Fibroblast of lung (primary cell): ENCODE data around the gene UBE2E2. TPM values are rescaled to one million over a fixed set of nuclear protein-coding genes. Genes with fewer than 3 reads are reported as not detected.

Source experiments
- DNase-seq, 2 donors: peaks; one replicate each; pipeline versions ENCODE4 v3.0.0 to v3.0.0-alpha.2; 2010; ENCODE audit warnings: low read depth in 2 of 2
- H2AFZ ChIP-seq: 2 replicates; pipeline ENCODE4 v1.5.1; 2012; ENCODE audit warnings: low read length, control low read depth, inconsistent platforms
- H3K27ac ChIP-seq: 2 replicates; pipeline ENCODE4 v1.5.1; 2011; ENCODE audit warnings: low read length, control low read depth; ENCODE audit not compliant: insufficient read depth
- H3K27me3 ChIP-seq: 2 replicates; pipeline ENCODE4 v1.5.1; 2011; ENCODE audit warnings: mild to moderate bottlenecking, low read length; ENCODE audit not compliant: control insufficient read depth, insufficient read depth
- H3K36me3 ChIP-seq: 2 replicates; pipeline ENCODE4 v1.5.1; 2011; ENCODE audit warnings: low read length; ENCODE audit not compliant: control insufficient read depth, insufficient read depth
- H3K4me1 ChIP-seq: 2 replicates; pipeline ENCODE4 v1.5.1; 2011; ENCODE audit warnings: low read length; ENCODE audit not compliant: control insufficient read depth, insufficient read depth; ENCODE audit errors: extremely low read depth
- H3K4me2 ChIP-seq: 2 replicates; pipeline ENCODE4 v1.5.1; 2011; ENCODE audit warnings: low read length, control low read depth; ENCODE audit not compliant: insufficient read depth; ENCODE audit errors: extremely low read depth
- H3K4me3 ChIP-seq, 4 experiments: fragments of 200-600 bp in 1 of 4; sonication (generic) in 1 of 4; replicated peaks in 1 of 4; 2 replicates each; pipeline ENCODE4 v1.5.1; 2011 to 2016; ENCODE audit warnings: low read length in 4 of 4, low read depth in 3 of 4, mild to moderate bottlenecking in 3 of 4, control low read depth in 2 of 4, inconsistent platforms in 1 of 4, mixed read lengths in 1 of 4; ENCODE audit not compliant: insufficient read depth in 1 of 4; ENCODE audit errors: control extremely low read depth in 1 of 4
- H3K79me2 ChIP-seq: 2 replicates; pipeline ENCODE4 v1.5.1; 2012; ENCODE audit warnings: mild to moderate bottlenecking, low read length, inconsistent platforms; ENCODE audit not compliant: control insufficient read depth, insufficient read depth
- H3K9ac ChIP-seq: 2 replicates; pipeline ENCODE4 v1.5.1; 2011; ENCODE audit warnings: mild to moderate bottlenecking, low read length, control low read depth; ENCODE audit not compliant: insufficient read depth
- H3K9me3 ChIP-seq: 2 replicates; pipeline ENCODE4 v1.5.1; 2012; ENCODE audit warnings: low read depth, low read length; ENCODE audit not compliant: control insufficient read depth, insufficient read depth
- H4K20me1 ChIP-seq: 2 replicates; pipeline ENCODE4 v1.5.1; 2011; ENCODE audit warnings: low read length; ENCODE audit not compliant: control insufficient read depth, insufficient read depth; ENCODE audit errors: extremely low read depth
- CTCF ChIP-seq, 2 donors: IDR thresholded peaks in 1 of 2; conservative IDR thresholded peaks in 1 of 2; 1 replicate in 1 of 2; 2 replicates in 1 of 2; pipeline ENCODE4 v1.5.1; 2011 to 2012; ENCODE audit warnings: low read length in 2 of 2, control low read depth in 1 of 2, inconsistent platforms in 1 of 2, low read depth in 1 of 2, mild to moderate bottlenecking in 1 of 2
- EZH2 ChIP-seq: IDR thresholded peaks from 2 replicates; pipeline ENCODE4 v1.5.1; 2012; ENCODE audit warnings: low read length, control low read depth, mild to moderate bottlenecking; ENCODE audit errors: missing control alignments
- polyA plus RNA-seq, 2 donors: library from polyadenylated mRNA; depleted of rRNA in 1 of 2; stranded (reverse) in 1 of 2; unstranded in 1 of 2; fragments of >200 nt; gene quantifications; 2 replicates each; pipeline ENCODE4 v1.2.1, GENCODE V29; 2011 to 2012; ENCODE audit warnings: missing spikeins in 1 of 2
- total RNA-seq: library from RNA; depleted of rRNA; stranded (reverse); fragments of >200 nt; gene quantifications from 2 replicates; pipeline ENCODE4 v1.2.1, GENCODE V29; 2014

The UBE2E2 gene
- total and polyA plus RNA-seq, 2 donors (not counting 1 experiment from before 2014, with no cell fraction given): 79.8 to 127 TPM

GRCh38 chr3:23440416-23441294 lies 237.5 kb downstream of the UBE2E2 start:
- H3K4me1 ChIP-seq: no peaks in the 10 kb centered on the region
- no peak overlapping the region for H3K9ac ChIP-seq
- H4K20me1 ChIP-seq: peaks cover under 1% of the 10 kb centered on the region
- TF ChIP-seq CTCF (conservative IDR thresholded peaks at IDR 0.05 in 1 of 2, IDR thresholded peaks at IDR 0.05 in 1 of 2; ENCODE audit: low read depth in 1 of 2, low read length in 2 of 2): no peak
- TF ChIP-seq EZH2: no peak
- H3K27ac ChIP-seq: no peak overlapping the region
- no peaks in the 10 kb centered on the region for H3K9me3 ChIP-seq
- no peaks in the 10 kb centered on the region for H3K27me3 ChIP-seq
- no peaks in the 10 kb centered on the region for H3K79me2 ChIP-seq
- DNase-seq: no peak
- H2AFZ ChIP-seq: no peak overlapping the region
- no peak overlapping the region for H3K4me3 ChIP-seq
- no peak overlapping the region for H3K4me2 ChIP-seq
- no peaks in the 10 kb centered on the region for H3K36me3 ChIP-seq

GRCh38 chr3:23442598-23443383 lies 239.7 kb downstream of the UBE2E2 start:
- Histone ChIP-seq H3K79me2 (no peaks in the 10 kb centered on the region), H3K9me3 (no peaks in the 10 kb centered on the region), H2AFZ (no peak overlapping the region), H3K4me2 (no peak overlapping the region), H4K20me1 (no peaks in the 10 kb centered on the region), H3K9ac (no peak overlapping the region), H3K4me3 (no peak overlapping the region), H3K4me1 (no peaks in the 10 kb centered on the region), H3K27me3 (no peaks in the 10 kb centered on the region), H3K27ac (no peak overlapping the region), H3K36me3 (no peaks in the 10 kb centered on the region)
- TF ChIP-seq EZH2 (no peak), CTCF (conservative IDR thresholded peaks at IDR 0.05 in 1 of 2, IDR thresholded peaks at IDR 0.05 in 1 of 2; ENCODE audit: low read depth in 1 of 2, low read length in 2 of 2) (no peak)
- peak; percentile 42 to 46 for DNase-seq

- TF ChIP-seq EZH2: no peak
- no peak for TF ChIP-seq CTCF (conservative IDR thresholded peaks at IDR 0.05 in 1 of 2, IDR thresholded peaks at IDR 0.05 in 1 of 2; ENCODE audit: low read depth in 1 of 2, low read length in 2 of 2)
- Histone ChIP-seq H3K27ac (no peak overlapping the region), H3K79me2 (no peaks in the 10 kb centered on the region), H3K4me2 (no peak overlapping the region), H3K9ac (no peak overlapping the region), H3K4me3 (no peak overlapping the region), H3K9me3 (no peaks in the 10 kb centered on the region), H3K36me3 (no peaks in the 10 kb centered on the region), H2AFZ (no peak overlapping the region), H3K4me1 (no peaks in the 10 kb centered on the region), H3K27me3 (no peaks in the 10 kb centered on the region), H4K20me1 (no peaks in the 10 kb centered on the region)
- no peak for DNase-seq
Measured at GRCh38 chr3:23444386-23444785, 241.3 kb downstream of the UBE2E2 start.
